ENCODE results near the gene B3GLCT.

Gene B3GLCT

DNA sequence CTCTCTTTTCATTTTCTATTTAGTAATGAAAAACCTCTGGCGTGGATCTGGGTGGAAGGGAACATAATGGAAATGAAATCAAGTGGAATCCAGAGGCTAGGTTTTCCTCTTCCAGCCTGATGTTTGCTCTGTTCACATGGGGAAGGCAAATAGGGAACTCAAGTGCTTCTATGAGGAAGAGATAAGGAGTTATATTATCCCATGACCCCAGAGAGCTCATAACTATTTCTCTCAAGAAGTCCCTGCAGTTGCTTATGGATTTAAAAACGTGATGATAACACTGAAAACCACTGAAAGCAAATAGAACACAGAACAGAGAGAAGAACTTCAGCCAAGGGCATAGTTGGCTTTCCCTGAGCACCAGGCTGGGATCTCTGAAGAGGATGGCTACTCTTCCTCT is 157.8 kb downstream of the B3GLCT start:
- DNase-seq: no peak

DNA sequence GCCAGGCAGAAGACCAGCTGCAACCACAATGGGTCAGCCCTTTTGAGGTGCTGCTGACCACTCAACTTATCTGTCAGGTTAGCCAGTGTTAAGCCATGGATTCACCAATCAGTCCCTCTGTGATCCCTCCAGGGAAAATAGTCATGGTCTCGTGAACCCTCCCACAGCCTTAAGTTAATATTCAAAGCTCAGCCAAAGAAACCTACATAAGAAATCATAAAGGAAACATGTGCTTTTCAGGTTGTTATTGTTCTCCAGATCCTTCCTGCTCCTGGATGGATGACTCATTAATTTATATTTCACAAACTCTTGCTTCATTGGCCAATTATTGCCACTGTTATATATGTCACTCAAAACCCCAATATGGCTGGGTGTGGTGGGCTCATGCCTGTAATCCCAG is 161.9 kb downstream of the B3GLCT start:
- DNase-seq: no peak

DNA sequence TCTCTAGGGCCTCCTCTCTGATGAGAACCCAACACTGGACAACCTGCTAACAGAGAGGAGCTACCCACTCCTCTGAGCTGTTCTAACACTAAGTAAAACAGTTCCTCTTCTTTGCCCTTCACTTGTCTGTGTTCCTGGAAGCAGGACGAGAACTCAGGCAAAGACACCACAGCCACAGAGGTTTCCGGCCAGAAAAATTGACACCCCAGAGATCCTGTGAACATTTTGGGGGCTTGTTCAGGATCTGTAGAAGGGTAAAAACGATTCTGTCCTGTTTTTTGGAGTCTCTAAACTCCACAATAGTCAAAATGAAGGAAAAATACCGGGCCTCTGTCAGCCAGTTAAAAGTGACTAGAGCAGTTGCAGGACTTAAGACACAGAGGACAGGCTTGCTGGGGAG is 165.9 kb downstream of the B3GLCT start:
- no peak for DNase-seq

DNA sequence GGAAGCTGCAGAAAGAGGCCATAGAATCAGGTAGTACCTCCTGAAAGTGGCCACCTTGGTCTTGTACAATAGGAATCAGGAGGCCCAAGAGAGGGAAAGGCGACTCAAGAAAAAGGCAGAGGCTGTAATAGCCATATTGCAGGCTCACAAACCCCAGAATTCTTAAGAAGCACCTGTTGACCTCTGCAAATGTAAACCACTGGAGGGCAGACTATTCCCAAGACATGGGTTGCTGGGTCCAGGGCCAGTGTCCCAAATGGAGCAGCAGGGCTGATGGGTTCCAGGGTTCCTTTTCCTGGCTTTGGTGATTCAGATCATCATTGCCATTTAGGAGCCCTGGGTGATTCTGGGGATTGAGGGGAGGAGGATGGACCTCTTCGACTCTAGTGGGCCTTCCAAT is 167.6 kb downstream of the B3GLCT start:
- DNase-seq: no peak

DNA sequence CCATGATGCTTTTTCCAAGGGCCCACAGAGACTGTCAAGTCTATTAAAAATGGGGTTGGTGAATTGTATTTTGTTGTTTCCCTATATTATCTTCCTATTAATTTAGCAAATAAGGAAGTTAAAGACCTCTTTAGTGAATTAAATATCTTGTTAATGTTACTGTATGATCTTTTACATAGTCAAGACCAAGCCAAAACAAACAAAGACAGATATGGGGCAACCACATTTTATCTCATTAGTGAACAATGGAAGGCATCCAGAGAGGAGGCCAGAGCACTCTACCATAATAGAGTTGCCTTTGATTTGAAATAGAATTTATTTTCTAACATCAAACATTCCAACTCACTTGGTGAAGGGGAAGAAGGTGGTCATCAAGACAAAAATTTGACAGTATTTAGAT is 169.4 kb downstream of the B3GLCT start:
- DNase-seq: no peak

DNA sequence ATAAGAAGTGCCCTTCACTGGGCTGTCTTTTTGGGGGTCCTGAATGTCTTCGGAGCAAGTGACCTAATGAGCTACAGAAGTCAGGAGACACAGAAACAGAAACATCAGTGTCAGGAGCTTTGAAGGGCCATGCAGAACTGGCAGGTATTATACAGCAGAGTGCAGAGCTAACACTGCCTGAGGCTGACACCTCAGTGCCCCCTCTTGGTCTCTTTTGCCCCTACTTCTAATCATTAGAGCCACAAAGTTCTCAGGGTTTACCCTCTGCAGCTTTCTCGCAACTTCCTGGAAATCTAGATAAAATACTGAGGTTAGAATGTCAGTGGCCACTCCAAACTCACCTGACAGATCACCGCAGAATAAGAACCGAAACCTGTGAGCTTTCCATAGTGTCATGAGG is 172.7 kb downstream of the B3GLCT start:
- DNase-seq: no peak

DNA sequence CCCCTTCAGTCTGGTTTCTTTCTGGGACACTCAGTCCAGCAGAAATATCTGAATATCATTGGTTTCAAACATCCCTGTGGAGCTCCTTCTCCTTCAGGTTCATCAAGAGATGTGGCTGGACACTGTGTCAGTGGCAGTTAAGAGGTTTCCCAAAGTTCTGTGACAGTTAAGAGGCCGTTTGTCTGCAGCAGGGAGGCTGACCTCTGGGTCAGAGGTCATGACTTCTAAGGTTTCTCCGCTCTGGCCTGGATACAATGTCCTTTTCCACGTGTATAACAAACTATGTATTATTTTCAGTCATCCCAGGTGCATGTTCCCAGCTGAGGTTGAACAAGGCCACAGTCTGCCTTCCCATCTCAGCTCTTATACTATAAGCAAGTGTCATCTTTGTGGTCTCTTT is 174.9 kb downstream of the B3GLCT start:
- DNase-seq: no peak

DNA sequence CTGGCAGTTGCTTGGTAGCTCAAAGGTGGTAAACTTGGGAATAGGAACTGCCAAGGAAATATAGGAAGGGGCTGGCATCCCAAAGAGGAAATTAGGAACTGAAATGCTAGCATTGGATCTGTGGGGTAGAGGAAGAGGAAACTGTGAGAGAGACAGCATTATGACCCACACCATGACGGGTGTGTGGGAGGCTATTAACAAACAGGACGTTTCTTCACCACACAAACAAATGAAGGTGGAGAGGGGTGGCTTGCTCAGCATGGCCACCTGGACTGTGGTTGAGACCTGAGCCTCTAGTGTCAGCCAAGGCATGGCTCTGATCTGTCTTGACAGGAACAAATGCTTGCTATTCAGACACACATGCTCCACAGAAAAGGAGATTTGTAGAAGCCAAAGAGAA is 178.2 kb downstream of the B3GLCT start:
- no peak for DNase-seq

DNA sequence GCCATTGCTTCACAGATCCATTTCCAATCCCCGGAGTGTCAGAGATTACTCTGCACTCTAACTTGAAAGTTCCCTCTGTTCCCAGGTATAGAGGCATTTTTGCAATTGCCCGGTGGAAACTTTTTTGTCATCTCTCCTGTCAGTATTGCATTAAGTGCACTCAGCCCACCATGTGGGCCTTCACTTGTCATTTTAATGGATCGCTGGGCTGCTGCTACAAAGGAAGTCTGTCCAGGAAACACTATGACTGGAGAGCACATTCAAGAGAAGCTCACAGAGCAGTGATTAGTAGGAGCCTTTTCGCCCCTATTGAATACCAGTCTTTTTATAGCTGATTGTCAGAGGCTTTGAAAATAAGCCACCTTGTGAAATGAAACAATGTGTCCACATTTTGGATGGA is 180.9 kb downstream of the B3GLCT start:
- no peak for DNase-seq
